Renal cortical epithelial cell (primary cell): ENCODE results near the gene UHRF1. TPM values are rescaled to one million over a fixed set of nuclear protein-coding genes. Genes with fewer than 3 reads are reported as not detected.
A peak's percentile ranks its signal among the peaks of the same experiment; 100 is the strongest.
"Not testable (repeated sequence)": the region's sequence is repeated elsewhere in the genome, so short reads cannot be mapped to it uniquely, and the experiment has no call there.

ENCODE experiments used
- DNase-seq: peaks from one replicate; pipeline ENCODE4 v3.0.0-alpha.2; 2011; ENCODE audit warnings: low read depth
- total RNA-seq: library from RNA; depleted of rRNA; stranded (reverse); fragments of >200 nt; gene quantifications from 2 replicates; pipeline ENCODE4 v1.2.3, GENCODE V29; 2014

Gene UHRF1
- total RNA-seq, 1 donor from 2014 or later: 18.0 TPM

GRCh38 chr19:4900879-4901278, 8.4 kb upstream of the UHRF1 start:
- DNase-seq: not testable (repeated sequence)

GRCh38 chr19:4902796-4903195, 6.5 kb upstream of the UHRF1 start, which contains the start of gene ARRDC5:
TSS of gene ARRDC5 (minus strand) at chr19:4902896. CDS start at chr19:4902825, 71 bp downstream.
- no peak for DNase-seq

- DNase-seq: no peak
Measured at GRCh38 chr19:4904481-4904880, 4.8 kb upstream of the UHRF1 start.

- no peak for DNase-seq
Measured at GRCh38 chr19:4906963-4907362, 2.3 kb upstream of the UHRF1 start.

- DNase-seq: no peak
Measured at GRCh38 chr19:4908360-4908759, 941 bp upstream of the UHRF1 start.

GRCh38 chr19:4908781-4909155, 533 bp upstream of the UHRF1 start:
- no peak for DNase-seq

GRCh38 chr19:4909897-4910593, 744 bp downstream of the UHRF1 start:
- peak; percentile 51 for DNase-seq

GRCh38 chr19:4910594-4911281, 1.4 kb downstream of the UHRF1 start:
- peak; percentile 17 for DNase-seq

GRCh38 chr19:4911314-4911713, 2.0 kb downstream of the UHRF1 start:
- DNase-seq: no peak

- DNase-seq: peak; percentile 99
Measured at GRCh38 chr19:4911786-4912672, 2.7 kb downstream of the UHRF1 start.

- no peak for DNase-seq
Measured at GRCh38 chr19:4913996-4914735, 4.9 kb downstream of the UHRF1 start.

- DNase-seq: peak; percentile 85
Measured at GRCh38 chr19:4914736-4915501, 5.6 kb downstream of the UHRF1 start.

GRCh38 chr19:4916292-4917082, 7.2 kb downstream of the UHRF1 start:
- no peak for DNase-seq

- DNase-seq: no peak
Measured at GRCh38 chr19:4922530-4923275, 13.4 kb downstream of the UHRF1 start.

- DNase-seq: no peak
Measured at GRCh38 chr19:4923276-4923747, 14.0 kb downstream of the UHRF1 start.

GRCh38 chr19:4929186-4929585, 19.9 kb downstream of the UHRF1 start:
- no peak for DNase-seq

GRCh38 chr19:4930664-4931063, 21.4 kb downstream of the UHRF1 start:
- no peak for DNase-seq

GRCh38 chr19:4932711-4933110, 23.4 kb downstream of the UHRF1 start:
- DNase-seq: no peak

GRCh38 chr19:4933528-4933927, 24.2 kb downstream of the UHRF1 start:
- DNase-seq: no peak
